PC-3 (cell line): Measurements from ENCODE around the gene CIB2. TPM values are rescaled to one million over a fixed set of nuclear protein-coding genes. Genes with fewer than 3 reads are reported as not detected.

Experiments
- ATAC-seq: fragments of 200-7000 bp; cut with Tn5 transposase; 2 replicates; pipeline ENCODE4 v1.9.1; 2020; ENCODE audit warnings: mild to moderate bottlenecking, moderate library complexity
- BruUV-seq: library from RNA; stranded (reverse); fragments of 400-500 nt; replicated peaks from 2 replicates; lab custom pipeline; 2021; lab: Mats Ljungman, UMichigan
- CTCF ChIA-PET: fragments of 300-600 bp; sonication (Branson Sonifier 250); formaldehyde crosslinking; loops from one replicate; lab custom pipeline; 2022; ENCODE audit warnings: antibody characterized with exemption; lab: Charles Lee
- POLR2A ChIA-PET: fragments of 300-600 bp; sonication (Branson Sonifier 250); formaldehyde crosslinking; loops from one replicate; lab custom pipeline; 2022; ENCODE audit warnings: antibody characterized with exemption; ENCODE audit not compliant: unreplicated experiment; lab: Charles Lee
- DNase-seq: peaks from one replicate; pipeline ENCODE4 v3.0.0-alpha.2; 2015
- H2AFZ ChIP-seq: fragments of 300-600 bp; sonication (generic); 2 replicates; pipeline ENCODE4 v1.6.0; 2016; ENCODE audit warnings: antibody characterized with exemption, low read length
- H3F3A ChIP-seq: fragments of 300-600 bp; sonication (generic); one replicate; pipeline ENCODE4 v1.6.0; 2017; ENCODE audit warnings: antibody characterized with exemption, low read length, control low read depth, mild to moderate bottlenecking; ENCODE audit not compliant: unreplicated experiment
- H3K27ac ChIP-seq: fragments of 300-600 bp; sonication (generic); 2 replicates; pipeline ENCODE4 v1.5.1; 2016; ENCODE audit warnings: mild to moderate bottlenecking, low read length
- H3K27me3 ChIP-seq: fragments of 300-600 bp; sonication (generic); 2 replicates; pipeline ENCODE4 v1.6.1; 2016; ENCODE audit warnings: low read length, mixed read lengths
- H3K36me3 ChIP-seq: fragments of 300-600 bp; sonication (generic); 2 replicates; pipeline ENCODE4 v1.6.1; 2016; ENCODE audit warnings: low read depth, mixed run types, low read length, mixed read lengths
- H3K4me1 ChIP-seq: fragments of 300-600 bp; sonication (generic); 2 replicates; pipeline ENCODE4 v1.5.1; 2016; ENCODE audit warnings: low read length; ENCODE audit not compliant: insufficient read depth
- H3K4me2 ChIP-seq: fragments of 300-600 bp; sonication (generic); 2 replicates; pipeline ENCODE4 v1.6.0; 2016; ENCODE audit warnings: low read length
- H3K4me3 ChIP-seq: fragments of 300-600 bp; sonication (generic); 2 replicates; pipeline ENCODE4 v1.5.1; 2016; ENCODE audit warnings: mild to moderate bottlenecking, low read length, mixed read lengths
- H3K79me2 ChIP-seq: fragments of 300-600 bp; sonication (generic); 2 replicates; pipeline ENCODE4 v1.6.1; 2017; ENCODE audit warnings: low read length, mixed read lengths
- H3K9ac ChIP-seq: fragments of 300-600 bp; sonication (generic); 2 replicates; pipeline ENCODE4 v1.6.0; 2016; ENCODE audit warnings: mild to moderate bottlenecking, low read length
- H3K9me2 ChIP-seq: fragments of 300-600 bp; sonication (generic); replicated peaks from 2 replicates; pipeline ENCODE4 v1.6.1; 2016; ENCODE audit warnings: mixed run types, low read length, mixed read lengths
- H3K9me3 ChIP-seq: fragments of 300-600 bp; sonication (generic); 2 replicates; pipeline ENCODE4 v1.6.1; 2016; ENCODE audit warnings: low read length, mixed read lengths
- H4K20me1 ChIP-seq: fragments of 300-600 bp; sonication (generic); 2 replicates; pipeline ENCODE4 v1.6.1; 2016; ENCODE audit warnings: low read length, mixed read lengths
- EZH2 ChIP-seq: fragments of 300-600 bp; sonication (generic); IDR thresholded peaks from one replicate; pipeline ENCODE4 v1.6.1; 2017; ENCODE audit warnings: antibody characterized with exemption, mild to moderate bottlenecking, low read length; ENCODE audit not compliant: unreplicated experiment
- EZH2phosphoT487 ChIP-seq: fragments of 300-600 bp; sonication (generic); IDR thresholded peaks from 2 replicates; pipeline ENCODE4 v1.6.1; 2018; ENCODE audit warnings: mild to moderate bottlenecking, antibody characterized with exemption, low read length, borderline replicate concordance
- intact Hi-C: fragments of 100-400 bp; cut with micrococcal nuclease; formaldehyde crosslinking; loops from 2 replicates; pipeline ENCODE4 v1.9.0; 2023
- total RNA-seq: library from RNA; depleted of rRNA; stranded (reverse); fragments of >200 nt; gene quantifications from 2 replicates; pipeline ENCODE4 v1.2.3, GENCODE V29; 2014
- TF ChIP-seq, protein P1 (sequence below): fragments of 300-600 bp; sonication (generic); conservative IDR thresholded peaks from 2 replicates; pipeline ENCODE4 v1.5.1; 2017; ENCODE audit warnings: antibody characterized with exemption, low read depth, mild to moderate bottlenecking, low read length

CIB2 gene
- total RNA-seq, 1 experiment from 2014 or later: 10.4 TPM

DNA sequence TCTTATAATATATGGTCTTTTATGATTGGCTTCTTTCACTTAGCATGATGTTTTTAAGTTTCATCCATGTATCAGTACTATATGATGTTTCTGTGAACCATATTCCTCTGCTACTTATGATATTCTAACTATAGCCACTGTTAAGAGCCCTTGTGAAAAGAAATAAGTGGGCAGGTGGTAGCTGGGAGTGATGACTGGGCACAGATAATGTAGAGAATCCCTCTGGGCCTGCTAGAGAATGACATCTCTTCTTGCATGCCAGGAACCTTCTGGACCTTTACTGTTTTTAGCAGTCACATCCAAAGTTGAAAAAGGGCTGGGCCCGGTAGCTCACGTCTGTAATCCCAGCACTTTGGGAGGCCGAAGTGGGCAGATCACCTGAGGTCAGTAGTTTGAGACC lies 28.1 kb upstream of the CIB2 start:
- DNase-seq (no peak), ATAC-seq (no peak)
- Histone ChIP-seq H3K4me1 (peaks cover 15% of the 10 kb centered on the region; the same call in 1 of the 2 replicates), H2AFZ (no peak overlapping the region), H3K4me2 (no peak overlapping the region), H3K4me3 (no peak overlapping the region), H4K20me1 (no peaks in the 10 kb centered on the region), H3K36me3 (peaks cover 16% of the 10 kb centered on the region), H3F3A (no peaks in the 10 kb centered on the region), H3K27ac (no peak overlapping the region), H3K9ac (no peak overlapping the region), H3K9me3 (no peaks in the 10 kb centered on the region), H3K9me2 (no peaks in the 10 kb centered on the region), H3K27me3 (no peaks in the 10 kb centered on the region), H3K79me2 (peaks cover 6% of the 10 kb centered on the region)
- POLR2A ChIA-PET: no interaction called here
- CTCF ChIA-PET: no interaction called here
- BruUV-seq: no TSS peak
- intact Hi-C loops: loop anchor here (5.0 kb wide), 1 partner anchor 298 kb away; no protein-coding TSS in a partner anchor
- TF ChIP-seq, protein P1, sequence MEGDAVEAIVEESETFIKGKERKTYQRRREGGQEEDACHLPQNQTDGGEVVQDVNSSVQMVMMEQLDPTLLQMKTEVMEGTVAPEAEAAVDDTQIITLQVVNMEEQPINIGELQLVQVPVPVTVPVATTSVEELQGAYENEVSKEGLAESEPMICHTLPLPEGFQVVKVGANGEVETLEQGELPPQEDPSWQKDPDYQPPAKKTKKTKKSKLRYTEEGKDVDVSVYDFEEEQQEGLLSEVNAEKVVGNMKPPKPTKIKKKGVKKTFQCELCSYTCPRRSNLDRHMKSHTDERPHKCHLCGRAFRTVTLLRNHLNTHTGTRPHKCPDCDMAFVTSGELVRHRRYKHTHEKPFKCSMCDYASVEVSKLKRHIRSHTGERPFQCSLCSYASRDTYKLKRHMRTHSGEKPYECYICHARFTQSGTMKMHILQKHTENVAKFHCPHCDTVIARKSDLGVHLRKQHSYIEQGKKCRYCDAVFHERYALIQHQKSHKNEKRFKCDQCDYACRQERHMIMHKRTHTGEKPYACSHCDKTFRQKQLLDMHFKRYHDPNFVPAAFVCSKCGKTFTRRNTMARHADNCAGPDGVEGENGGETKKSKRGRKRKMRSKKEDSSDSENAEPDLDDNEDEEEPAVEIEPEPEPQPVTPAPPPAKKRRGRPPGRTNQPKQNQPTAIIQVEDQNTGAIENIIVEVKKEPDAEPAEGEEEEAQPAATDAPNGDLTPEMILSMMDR: no peak
- TF ChIP-seq EZH2phosphoT487: no peak

DNA sequence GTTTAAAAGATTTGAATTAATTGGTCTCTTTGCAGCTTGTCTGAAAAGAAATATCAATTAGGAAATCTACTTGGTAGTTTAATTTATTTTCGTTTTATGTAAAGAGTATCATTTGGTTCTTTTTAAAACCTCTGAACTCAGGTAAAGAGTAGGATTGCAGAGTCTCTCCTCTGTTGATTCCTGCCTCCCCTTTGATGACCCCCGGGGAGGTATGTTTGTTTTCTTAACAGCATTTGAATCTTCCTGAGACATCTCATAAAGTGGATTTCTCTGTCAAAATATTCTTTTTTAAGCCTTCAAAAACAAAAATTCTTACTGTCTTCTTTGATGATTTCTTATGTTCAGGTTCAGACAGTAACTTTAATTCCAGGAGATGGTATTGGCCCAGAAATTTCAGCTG lies 26.0 kb upstream of the CIB2 start:
- TF ChIP-seq EZH2phosphoT487 (no peak), EZH2 (no peak)
- TF ChIP-seq, protein P1: no peak
- peaks cover 15% of the 10 kb centered on the region; the same call in 1 of the 2 replicates for H3K4me1 ChIP-seq
- no peak overlapping the region for H3K4me3 ChIP-seq
- no peaks in the 10 kb centered on the region for H3K27me3 ChIP-seq
- no peaks in the 10 kb centered on the region for H4K20me1 ChIP-seq
- no peak for DNase-seq
- intact Hi-C loops: loop anchor here (5.0 kb wide), 1 partner anchor 300 kb away; no protein-coding TSS in a partner anchor
- ChIA-PET CTCF (interaction anchor here (1.0 kb wide), 1 partner anchor 26 kb away, joined by 3 read pairs; the partner anchor contains the start of gene CIB2), POLR2A (no interaction called here)
- H3K9me2 ChIP-seq: no peaks in the 10 kb centered on the region
- no peaks in the 10 kb centered on the region for H3K9me3 ChIP-seq
- no peak for ATAC-seq
- H3K9ac ChIP-seq: no peak overlapping the region
- H3K27ac ChIP-seq: no peak overlapping the region
- BruUV-seq: no TSS peak
- no peaks in the 10 kb centered on the region for H3F3A ChIP-seq
- H3K79me2 ChIP-seq: peaks cover 27% of the 10 kb centered on the region
- no peak overlapping the region for H3K4me2 ChIP-seq
- peaks cover 11% of the 10 kb centered on the region for H3K36me3 ChIP-seq
- H2AFZ ChIP-seq: no peak overlapping the region

DNA sequence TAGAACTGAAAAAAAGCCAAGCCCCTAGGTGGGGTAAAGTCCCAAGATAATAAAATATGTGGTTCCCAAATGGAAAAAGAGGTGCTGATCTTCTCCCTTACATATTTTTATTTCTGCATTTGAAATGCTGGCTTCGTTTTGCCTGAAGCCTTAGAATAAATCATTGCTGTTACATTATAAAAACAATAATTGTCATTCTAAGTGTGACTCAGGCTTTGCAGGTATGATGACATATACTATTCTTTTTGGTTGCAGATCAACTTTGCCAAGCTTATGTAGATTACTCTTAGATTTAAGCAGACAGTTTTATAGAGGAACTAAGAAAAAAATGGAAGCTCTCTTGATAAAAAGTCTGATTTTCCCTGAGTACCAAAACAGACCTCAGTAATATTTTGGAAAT lies 25.4 kb upstream of the CIB2 start:
- no TSS peak for BruUV-seq
- TF ChIP-seq EZH2: no peak
- TF ChIP-seq EZH2phosphoT487: no peak
- TF ChIP-seq, protein P1: no peak
- Histone ChIP-seq H3F3A (no peaks in the 10 kb centered on the region), H3K27me3 (no peaks in the 10 kb centered on the region), H3K4me1 (peaks cover 15% of the 10 kb centered on the region; the same call in 1 of the 2 replicates), H4K20me1 (no peaks in the 10 kb centered on the region), H3K27ac (no peak overlapping the region), H3K36me3 (peaks cover 11% of the 10 kb centered on the region), H3K9me3 (no peaks in the 10 kb centered on the region), H3K4me2 (no peak overlapping the region), H3K9me2 (no peaks in the 10 kb centered on the region), H3K4me3 (no peak overlapping the region), H3K9ac (no peak overlapping the region), H3K79me2 (peaks cover 30% of the 10 kb centered on the region), H2AFZ (no peak overlapping the region)
- ChIA-PET POLR2A (no interaction called here), CTCF (interaction anchor here (1.0 kb wide), 1 partner anchor 25 kb away, joined by 3 read pairs; the partner anchor contains the start of gene CIB2)
- ATAC-seq (peak; percentile 46), DNase-seq (peak; percentile 51)
- intact Hi-C loops: loop anchor here (5.0 kb wide), 1 partner anchor 301 kb away; no protein-coding TSS in a partner anchor
